Measurements from ENCODE around the gene LAMTOR3.

GRCh38 chr4:99893029-99893428, 1.2 kb downstream of the LAMTOR3 start:
- TF ChIP-seq, protein P1, sequence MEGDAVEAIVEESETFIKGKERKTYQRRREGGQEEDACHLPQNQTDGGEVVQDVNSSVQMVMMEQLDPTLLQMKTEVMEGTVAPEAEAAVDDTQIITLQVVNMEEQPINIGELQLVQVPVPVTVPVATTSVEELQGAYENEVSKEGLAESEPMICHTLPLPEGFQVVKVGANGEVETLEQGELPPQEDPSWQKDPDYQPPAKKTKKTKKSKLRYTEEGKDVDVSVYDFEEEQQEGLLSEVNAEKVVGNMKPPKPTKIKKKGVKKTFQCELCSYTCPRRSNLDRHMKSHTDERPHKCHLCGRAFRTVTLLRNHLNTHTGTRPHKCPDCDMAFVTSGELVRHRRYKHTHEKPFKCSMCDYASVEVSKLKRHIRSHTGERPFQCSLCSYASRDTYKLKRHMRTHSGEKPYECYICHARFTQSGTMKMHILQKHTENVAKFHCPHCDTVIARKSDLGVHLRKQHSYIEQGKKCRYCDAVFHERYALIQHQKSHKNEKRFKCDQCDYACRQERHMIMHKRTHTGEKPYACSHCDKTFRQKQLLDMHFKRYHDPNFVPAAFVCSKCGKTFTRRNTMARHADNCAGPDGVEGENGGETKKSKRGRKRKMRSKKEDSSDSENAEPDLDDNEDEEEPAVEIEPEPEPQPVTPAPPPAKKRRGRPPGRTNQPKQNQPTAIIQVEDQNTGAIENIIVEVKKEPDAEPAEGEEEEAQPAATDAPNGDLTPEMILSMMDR (IDR thresholded peaks at IDR 0.05) = no peak
- no peak for TF ChIP-seq POLR2A (IDR thresholded peaks at IDR 0.05)

Measured in lower leg skin (tissue), 3 donors.